CD4-positive, alpha-beta T cell (primary cell): ENCODE results near the gene C1R. TPM values are rescaled to one million over a fixed set of nuclear protein-coding genes. Genes with fewer than 3 reads are reported as not detected.

Experiments used
- ATAC-seq: fragments of 200-7000 bp; cut with Tn5 transposase; one replicate; pipeline ENCODE4 v1.10.0; 2022; ENCODE audit warnings: mild to moderate bottlenecking; ENCODE audit not compliant: poor library complexity
- CTCF ChIA-PET: fragments of 350-600 bp; sonication (Branson Sonifier 250); formaldehyde crosslinking; loops from one replicate; lab custom pipeline; 2021; ENCODE audit warnings: antibody characterized with exemption, inconsistent platforms; lab: Charles Lee
- POLR2A ChIA-PET: fragments of 350-600 bp; sonication (Branson Sonifier 250); formaldehyde crosslinking; loops from one replicate; lab custom pipeline; 2021; ENCODE audit warnings: antibody characterized with exemption, inconsistent platforms; lab: Charles Lee
- DNase-seq, 14 experiments: peaks; one replicate each; pipeline ENCODE4 v3.0.0-alpha.2; 2013 to 2020; ENCODE audit warnings: mixed read lengths in 2 of 14
- H3K27ac ChIP-seq, 2 donors: one replicate each; pipeline versions ENCODE4 v1.5.1 to v1.7.0; 2013; ENCODE audit warnings: low read length in 2 of 2, low read depth in 1 of 2, mild to moderate bottlenecking in 1 of 2
- H3K27me3 ChIP-seq, 2 experiments: 1 replicate in 1 of 2; 2 replicates in 1 of 2; pipeline versions ENCODE4 v1.6.1 to v1.7.0; 2013; ENCODE audit warnings: low read length in 2 of 2, control low read depth in 1 of 2, mild to moderate bottlenecking in 1 of 2, moderate library complexity in 1 of 2; ENCODE audit not compliant: insufficient read depth in 2 of 2, control insufficient read depth in 1 of 2
- H3K36me3 ChIP-seq: one replicate; pipeline ENCODE4 v1.6.1; 2013; ENCODE audit warnings: low read length, control low read depth; ENCODE audit not compliant: insufficient read depth
- H3K4me1 ChIP-seq: one replicate; pipeline ENCODE4 v1.6.1; 2013; ENCODE audit warnings: low read length, control low read depth; ENCODE audit not compliant: insufficient read depth
- H3K4me3 ChIP-seq: one replicate; pipeline ENCODE4 v1.5.1; 2013; ENCODE audit warnings: mild to moderate bottlenecking, low read length, moderate library complexity
- H3K9me3 ChIP-seq, 2 experiments: 1 replicate in 1 of 2; 2 replicates in 1 of 2; pipeline versions ENCODE4 v1.6.1 to v1.7.0; 2013; ENCODE audit warnings: low read length in 2 of 2, mild to moderate bottlenecking in 2 of 2, control low read depth in 1 of 2, moderate library complexity in 1 of 2; ENCODE audit not compliant: control insufficient read depth in 1 of 2, insufficient read depth in 1 of 2
- H3K27ac Mint-ChIP-seq: one replicate; pipeline ENCODE4 v1.8.0; 2020; ENCODE audit warnings: mixed read lengths
- H3K27me3 Mint-ChIP-seq: one replicate; pipeline ENCODE4 v1.8.0; 2021; ENCODE audit warnings: mixed read lengths
- H3K36me3 Mint-ChIP-seq: one replicate; pipeline ENCODE4 v1.8.0; 2021; ENCODE audit warnings: low read depth, mixed read lengths
- H3K4me1 Mint-ChIP-seq: one replicate; pipeline ENCODE4 v1.8.0; 2021; ENCODE audit warnings: low read depth, mixed read lengths
- H3K4me3 Mint-ChIP-seq: one replicate; pipeline ENCODE4 v1.8.0; 2020; ENCODE audit warnings: mild to moderate bottlenecking, mixed read lengths
- H3K9me3 Mint-ChIP-seq: one replicate; pipeline ENCODE4 v1.8.0; 2020; ENCODE audit warnings: mixed read lengths
- CTCF ChIP-seq: fragments of 200-600 bp; IDR thresholded peaks from one replicate; pipeline ENCODE4 v1.8.0; 2022; ENCODE audit warnings: antibody characterized with exemption, mild to moderate bottlenecking
- intact Hi-C, 2 experiments: fragments of 100-400 bp; cut with DNase I in 1 of 2; cut with micrococcal nuclease in 1 of 2; formaldehyde crosslinking; loops; one replicate each; pipeline versions ENCODE4 v1.15.1 to v1.9.0; 2023 to 2025; cut with DNase I, micrococcal nuclease
- total RNA-seq, 174 experiments: library from RNA in 2 of 174; stranded (reverse) in 2 of 174; gene quantifications; one replicate each; pipeline ENCODE4 v1.2.3 and lab custom pipeline; 2021 to 2026

Gene C1R
- total RNA-seq, 2 experiments from 2014 or later: 3.1 to 4.0 TPM

DNA sequence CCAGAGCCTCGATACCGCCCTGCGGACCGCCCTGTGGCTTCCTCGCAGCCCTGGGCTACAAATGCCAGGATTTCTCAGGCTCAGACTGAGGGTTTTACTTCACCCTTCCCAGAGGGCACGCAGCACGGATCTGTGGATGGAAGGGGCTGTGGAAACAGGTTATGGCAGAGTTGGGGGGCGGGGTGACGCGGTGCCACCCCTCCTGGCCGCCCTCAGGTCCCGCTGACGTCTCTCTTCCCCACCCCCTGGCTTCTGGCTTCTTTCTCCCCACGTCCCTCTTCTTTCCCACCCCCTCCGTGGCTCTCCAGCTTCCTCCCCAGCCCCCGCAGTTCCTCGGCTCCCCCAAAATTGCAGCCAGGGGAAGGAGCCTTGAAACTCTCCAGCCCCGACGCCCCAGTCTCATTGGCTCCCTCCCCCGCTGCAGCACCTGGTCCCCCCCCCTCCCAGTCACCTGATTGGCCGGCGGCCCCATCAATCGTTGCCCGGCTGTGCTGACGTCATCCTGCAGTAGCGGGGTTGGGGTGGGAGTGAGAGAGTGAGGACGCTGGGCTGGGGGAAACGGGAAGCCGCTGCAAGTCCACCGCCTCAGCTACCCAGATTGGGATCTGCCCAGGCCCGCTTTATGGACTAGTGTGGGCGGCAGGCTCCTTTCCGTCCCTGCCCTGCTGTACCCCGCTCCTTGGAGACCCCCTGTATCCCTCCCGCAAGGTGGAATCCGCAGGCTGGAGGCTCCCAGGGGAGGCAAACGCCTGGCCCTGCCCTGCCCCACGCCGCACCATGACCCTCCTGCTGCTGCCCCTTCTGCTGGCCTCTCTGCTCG lies 37.8 kb upstream of the C1R start, which contains the start of gene CLSTN3:
Gene CLSTN3 (plus strand): TSS at position 500 of the 820 bp plus-strand sequence. CDS start 278 bp downstream, at position 778.
- no peaks in the 10 kb centered on the region for H3K9me3 Mint-ChIP-seq
- ATAC-seq: peak; percentile 89
- peaks cover 47% of the 10 kb centered on the region for H3K4me1 Mint-ChIP-seq
- ChIA-PET POLR2A (interaction anchor here (1.0 to 3.8 kb wide), 3 partner anchors 22 to 257 kb away, joined by 4 to 16 read pairs (median 4); partner anchors contain the start of genes C1RL and SPSB2), CTCF (interaction anchor here (0.9 kb wide), 1 partner anchor 21 kb away, joined by 3 read pairs; no protein-coding TSS in a partner anchor)
- Histone ChIP-seq H3K36me3 (peaks cover 20% of the 10 kb centered on the region), H3K27ac (peak within 1 kb of the TSS; percentile 58 to 71), H3K27me3 (no peaks in the 10 kb centered on the region), H3K4me3 (peak within 1 kb of the TSS; percentile 88), H3K9me3 (no peaks in the 10 kb centered on the region), H3K4me1 (peaks cover 33% of the 10 kb centered on the region)
- H3K4me3 Mint-ChIP-seq: peak within 1 kb of the TSS; percentile 91
- peak; percentile 77 to 94 (median 84) for DNase-seq
- no peak for TF ChIP-seq CTCF
- intact Hi-C loops: no loop called here
- H3K27ac Mint-ChIP-seq: peak within 1 kb of the TSS; percentile 87
- peaks cover 24% of the 10 kb centered on the region for H3K36me3 Mint-ChIP-seq
- H3K27me3 Mint-ChIP-seq: no peaks in the 10 kb centered on the region

DNA sequence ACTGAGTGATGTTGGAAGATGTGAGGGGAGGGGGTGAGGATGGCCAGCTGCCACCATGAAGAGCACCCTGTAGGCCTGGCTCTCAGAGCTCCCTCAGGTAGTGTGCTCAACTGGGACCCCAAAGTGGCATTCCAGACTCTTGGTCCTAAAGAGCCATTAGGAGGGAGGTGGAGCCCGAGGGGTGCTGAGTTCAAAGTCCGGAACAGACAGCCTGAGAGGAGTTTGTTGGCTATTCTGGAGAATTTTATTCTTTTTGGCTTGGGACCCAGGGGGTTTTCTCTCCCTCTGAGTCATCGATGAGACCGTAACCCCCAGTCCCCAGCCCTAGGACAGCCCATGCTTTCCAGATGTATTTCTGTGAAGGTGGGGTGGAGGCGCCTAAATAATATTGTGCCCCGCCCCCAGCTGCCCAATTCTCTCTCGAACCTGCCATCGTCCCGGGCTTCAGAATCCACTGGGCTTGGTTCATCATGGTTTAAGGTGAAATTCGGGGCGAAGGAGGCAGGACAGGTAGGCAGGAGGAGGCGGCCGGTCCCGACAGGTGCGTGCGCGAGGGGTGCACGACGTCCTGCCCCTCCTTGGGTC lies 37.1 kb upstream of the C1R start:
- no peak for TF ChIP-seq CTCF
- H3K9me3 Mint-ChIP-seq: no peaks in the 10 kb centered on the region
- DNase-seq (peak in 1 of 14 experiments; percentile 21), ATAC-seq (no peak)
- POLR2A ChIA-PET: interaction anchor here (1.8 to 3.8 kb wide), 2 partner anchors 21 to 238 kb away, joined by 4 to 16 read pairs; partner anchors contain the start of gene C1RL
- H3K36me3 ChIP-seq: peaks cover 13% of the 10 kb centered on the region
- intact Hi-C loops: no loop called here
- peaks cover 17% of the 10 kb centered on the region for H3K36me3 Mint-ChIP-seq
- H3K9me3 ChIP-seq: no peaks in the 10 kb centered on the region
- peak overlapping the region; percentile 88 for H3K4me3 ChIP-seq
- peaks cover 47% of the 10 kb centered on the region for H3K4me1 Mint-ChIP-seq
- no peaks in the 10 kb centered on the region for H3K27me3 ChIP-seq
- peak overlapping the region; percentile 91 for H3K4me3 Mint-ChIP-seq
- H3K4me1 ChIP-seq: peaks cover 33% of the 10 kb centered on the region
- peak overlapping the region; percentile 87 for H3K27ac Mint-ChIP-seq
- H3K27me3 Mint-ChIP-seq: no peaks in the 10 kb centered on the region
- CTCF ChIA-PET: no interaction called here
- peak overlapping the region; percentile 58 to 71 for H3K27ac ChIP-seq

DNA sequence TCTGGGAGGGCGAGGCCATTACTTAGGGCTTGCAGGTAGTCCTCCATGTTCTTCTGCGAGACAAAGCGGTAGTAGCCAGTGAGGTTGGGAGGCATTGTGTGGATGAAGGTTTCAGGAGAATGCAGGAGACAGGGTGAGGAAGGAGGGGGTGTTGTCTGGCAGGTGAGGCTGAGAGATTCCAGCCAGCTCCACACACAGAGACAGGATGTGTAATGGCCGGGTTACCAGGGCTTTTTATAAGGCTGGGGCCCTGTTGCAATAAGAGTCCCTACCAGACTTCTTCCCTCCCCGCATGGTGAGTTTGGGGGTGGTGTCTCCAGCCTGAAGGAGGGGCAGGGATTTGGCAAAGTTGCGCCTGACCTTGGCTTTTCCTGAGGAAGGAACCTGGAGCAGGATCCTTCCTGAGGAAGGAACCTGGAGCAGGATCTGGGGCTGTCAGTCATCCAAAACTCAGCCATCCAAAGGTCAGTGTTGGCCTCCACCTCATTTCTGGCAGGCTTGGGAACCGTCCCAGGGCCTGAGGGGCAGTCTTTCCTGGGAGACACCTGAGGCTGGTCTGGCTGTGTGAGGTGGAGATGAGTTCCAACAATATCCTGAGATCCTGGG lies 36.5 kb upstream of the C1R start, which contains the start of gene RBP5:
Gene RBP5 (minus strand): TSS at position 209 of the 606 bp plus-strand sequence. CDS start 114 bp downstream, at position 95.
- Mint-ChIP-seq H3K9me3 (no peaks in the 10 kb centered on the region), H3K4me1 (peaks cover 47% of the 10 kb centered on the region), H3K27ac (peak within 1 kb of the TSS; percentile 87), H3K27me3 (no peaks in the 10 kb centered on the region), H3K36me3 (peaks cover 16% of the 10 kb centered on the region), H3K4me3 (peak within 1 kb of the TSS; percentile 91)
- DNase-seq: no peak
- intact Hi-C loops: no loop called here
- peaks cover 8% of the 10 kb centered on the region for H3K36me3 ChIP-seq
- H3K9me3 ChIP-seq: no peaks in the 10 kb centered on the region
- H3K4me1 ChIP-seq: peaks cover 33% of the 10 kb centered on the region
- H3K4me3 ChIP-seq: peak within 1 kb of the TSS; percentile 88
- no peaks in the 10 kb centered on the region for H3K27me3 ChIP-seq
- ChIA-PET CTCF (no interaction called here), POLR2A (interaction anchor here (3.8 kb wide), 1 partner anchor 21 kb away, joined by 16 read pairs; the partner anchor contains the start of gene C1RL)
- no peak for ATAC-seq
- peak within 1 kb of the TSS; percentile 58 to 71 for H3K27ac ChIP-seq
- no peak for TF ChIP-seq CTCF
